ENCODE measurements around the gene HDAC10.

Gene HDAC10

GRCh38 chr22:50232481-50233151 is 18.4 kb downstream of the HDAC10 start:
- DNase-seq, result no peak

DNA sequence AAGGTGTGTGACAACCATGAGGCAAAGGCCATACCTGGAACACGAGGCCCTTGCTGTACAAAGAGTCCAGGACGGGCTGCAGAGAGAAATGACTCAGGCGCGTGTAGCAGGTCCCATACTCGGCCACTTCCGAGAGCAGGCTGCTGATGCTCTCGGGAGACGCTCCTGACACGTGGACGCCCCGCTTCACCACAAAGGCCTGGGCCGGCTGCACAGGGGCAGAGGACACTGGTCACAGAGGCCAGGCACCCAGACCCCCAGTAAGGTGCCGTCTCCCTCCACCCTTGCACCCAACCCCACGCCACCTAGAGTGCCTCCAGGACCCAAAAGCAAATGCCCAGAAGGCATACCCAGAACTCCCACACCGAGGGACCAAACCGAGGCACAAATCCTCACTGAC is 21.7 kb downstream of the HDAC10 start:
- DNase-seq, result no peak

DNA sequence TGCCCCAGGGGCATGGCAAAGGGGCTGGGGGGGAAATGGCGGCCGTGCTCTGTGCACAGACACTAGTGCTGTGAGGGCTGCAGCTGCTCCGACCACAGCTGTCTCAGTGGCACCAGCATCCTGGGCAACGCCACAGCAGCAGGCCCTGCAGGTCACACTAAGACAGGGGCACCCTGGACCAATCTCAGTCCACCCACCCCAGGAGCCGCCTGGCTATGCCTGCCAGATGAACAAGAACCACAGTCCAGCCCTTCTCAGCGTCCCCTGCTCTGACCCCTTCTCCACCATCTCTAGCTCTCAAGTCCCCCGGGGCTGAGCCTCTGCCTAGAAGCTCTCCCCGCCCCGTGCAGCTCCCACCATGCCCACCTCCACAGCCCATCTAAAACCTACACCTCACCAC is 22.7 kb downstream of the HDAC10 start:
- no peak for DNase-seq

- no peak for DNase-seq
Measured at GRCh38 chr22:50227579-50228215, 23.4 kb downstream of the HDAC10 start.

DNA sequence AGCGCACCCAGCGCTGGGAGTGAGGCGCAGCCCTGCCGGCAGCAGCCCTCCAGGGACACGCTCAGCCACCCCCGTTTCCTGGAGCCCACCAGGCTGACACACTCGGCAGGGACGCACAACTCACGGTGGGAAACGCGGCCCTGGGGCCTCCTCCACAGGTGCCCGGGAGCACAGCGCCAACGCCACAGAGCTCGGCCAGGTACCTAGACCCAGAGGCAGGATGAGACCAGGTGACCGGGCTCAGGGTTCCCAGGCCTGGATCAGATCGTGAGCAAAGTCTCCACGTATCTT is 24.2 kb downstream of the HDAC10 start:
- no peak for DNase-seq

DNA sequence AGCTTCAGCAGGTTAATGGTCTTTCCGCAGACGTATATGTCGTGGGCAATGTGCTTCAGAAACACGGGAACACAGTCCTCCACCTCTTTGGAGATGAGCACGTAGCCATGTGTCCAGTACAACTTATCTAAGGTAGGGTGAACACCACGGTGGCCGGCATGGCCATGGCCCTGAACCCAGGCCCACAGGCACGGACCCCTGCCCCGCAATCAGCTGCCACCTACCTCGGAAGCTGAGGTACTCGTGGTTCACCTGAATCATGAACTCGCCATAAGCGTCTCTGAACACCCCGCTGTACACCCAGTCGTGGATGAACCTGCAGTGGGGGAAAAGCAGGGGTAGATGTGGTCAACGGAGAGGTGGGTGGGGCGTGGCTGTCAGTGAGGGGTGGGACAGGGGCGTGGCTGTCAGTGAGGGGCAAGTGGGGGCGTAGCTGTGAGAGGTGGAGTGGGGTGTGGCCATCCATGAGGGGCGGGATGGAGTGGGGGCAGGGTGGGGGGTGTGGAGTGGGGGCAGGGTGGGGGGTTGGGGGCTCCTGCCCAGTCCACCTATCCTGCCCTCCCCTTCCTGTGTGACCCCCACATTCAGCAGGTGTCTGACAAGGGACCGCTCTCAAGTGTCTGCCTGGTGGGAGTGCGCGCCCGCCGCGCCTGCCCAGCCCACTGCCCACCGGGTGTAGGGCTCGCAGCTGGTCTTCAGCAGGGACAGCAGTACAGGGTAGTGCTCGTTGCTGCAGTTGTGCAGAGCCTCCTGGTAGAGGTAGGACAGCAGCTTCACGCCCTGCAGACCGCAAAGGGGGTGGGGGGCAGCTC is 24.8 kb downstream of the HDAC10 start:
- no peak for DNase-seq

- DNase-seq, result no peak
Measured at GRCh38 chr22:50225200-50225969, 25.7 kb downstream of the HDAC10 start.

GRCh38 chr22:50224071-50224470 is 27.0 kb downstream of the HDAC10 start:
- DNase-seq, result no peak

DNA sequence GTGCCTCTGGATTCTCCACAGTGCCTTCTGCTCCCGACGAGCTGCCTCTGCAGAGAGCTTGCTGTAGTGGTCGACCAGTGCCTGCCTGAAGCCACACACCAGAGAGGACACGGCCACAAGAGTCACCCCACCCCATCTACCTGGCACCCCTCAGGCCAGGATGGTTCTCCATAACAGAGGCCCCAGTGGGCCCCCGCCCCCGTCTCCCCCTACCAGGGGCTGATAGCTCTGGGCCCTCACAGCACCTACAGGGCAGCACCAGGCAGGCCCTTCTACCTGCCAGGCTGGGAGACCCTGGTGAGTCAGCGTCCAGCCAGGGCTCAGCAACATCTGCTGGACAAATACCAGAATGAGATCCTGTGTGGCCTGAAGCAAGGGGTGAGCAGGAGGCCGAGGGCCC is 28.6 kb downstream of the HDAC10 start:
- no peak for DNase-seq

DNA sequence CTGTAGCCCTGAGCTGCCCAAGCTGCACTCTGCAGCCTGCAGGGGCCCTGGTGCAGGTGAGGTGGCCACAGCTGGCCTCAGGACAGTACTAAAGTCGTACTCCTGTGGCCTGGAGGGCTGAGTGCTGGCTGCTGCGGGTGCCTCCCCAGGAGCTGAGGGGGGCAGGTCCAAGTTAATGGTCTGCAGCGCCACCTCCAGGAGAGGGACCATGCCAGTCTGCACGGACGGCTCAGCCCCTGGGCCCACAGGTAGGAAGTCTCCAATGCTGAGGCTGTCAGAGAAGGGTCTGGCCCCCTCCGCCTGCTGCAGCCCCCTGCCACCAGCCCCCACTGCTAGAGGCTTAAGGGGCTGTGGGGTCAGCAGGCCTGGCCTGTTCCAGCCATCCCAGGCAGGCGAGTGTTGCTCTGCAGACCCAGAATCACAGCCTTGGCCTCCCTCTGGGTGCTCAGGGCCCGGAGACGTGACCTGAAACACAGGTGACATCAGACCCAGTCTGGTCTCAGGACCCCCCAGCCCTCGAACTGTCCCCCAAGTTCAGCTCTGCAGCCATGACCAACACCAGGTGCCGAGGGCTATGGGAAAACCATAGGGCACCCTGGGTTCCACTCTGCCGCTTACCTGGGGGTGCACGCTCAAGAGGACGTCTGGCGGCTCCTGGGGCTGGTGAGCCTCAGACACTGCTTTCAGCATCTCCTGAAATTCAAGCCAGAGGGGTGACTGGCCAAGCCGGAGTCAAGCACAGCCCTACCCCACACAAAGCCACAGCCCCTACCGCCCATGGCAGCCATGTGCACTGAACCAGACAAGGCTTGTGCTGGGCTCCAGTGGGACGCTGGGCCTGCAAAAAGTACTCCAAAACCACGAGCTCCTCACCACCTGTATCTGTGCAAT is 29.4 kb downstream of the HDAC10 start:
- DNase-seq, result no peak

DNA sequence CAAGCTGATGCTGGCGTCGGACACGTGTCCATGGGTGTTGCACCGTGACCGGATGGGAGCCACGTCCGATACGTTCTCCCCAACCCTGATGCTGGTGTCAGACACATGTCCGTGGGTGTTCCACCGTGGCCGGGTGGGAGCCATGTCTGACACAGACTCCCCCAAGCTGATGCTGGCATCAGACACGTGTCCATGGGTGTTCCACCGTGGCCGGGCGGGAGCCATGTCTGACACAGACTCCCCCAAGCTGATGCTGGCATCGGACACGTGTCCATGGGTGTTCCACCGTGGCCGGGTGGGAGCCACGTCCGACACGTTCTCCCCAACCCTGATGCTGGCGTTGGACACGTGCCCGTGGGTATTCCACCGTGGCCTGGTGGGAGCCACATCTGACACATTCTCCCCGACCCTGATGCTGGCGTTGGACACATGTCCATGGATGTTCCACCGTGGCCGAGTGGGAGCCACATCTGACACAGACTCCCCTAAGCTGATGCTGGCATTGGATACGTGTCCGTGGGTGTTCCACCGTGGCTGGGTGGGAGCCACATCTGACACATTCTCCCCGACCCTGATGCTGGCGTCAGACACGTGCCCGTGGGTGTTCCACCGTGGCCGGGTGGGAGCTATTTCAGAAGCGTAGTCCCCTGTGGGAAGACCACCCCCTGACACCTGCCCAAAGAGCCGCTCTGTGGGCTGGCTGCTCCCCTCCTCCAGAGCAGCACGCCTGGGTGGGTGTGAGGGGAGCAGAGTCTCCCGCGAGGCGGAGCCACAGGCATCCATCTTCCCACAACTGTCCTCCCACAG is 30.3 kb downstream of the HDAC10 start:
- DNase-seq, result no peak

DNA sequence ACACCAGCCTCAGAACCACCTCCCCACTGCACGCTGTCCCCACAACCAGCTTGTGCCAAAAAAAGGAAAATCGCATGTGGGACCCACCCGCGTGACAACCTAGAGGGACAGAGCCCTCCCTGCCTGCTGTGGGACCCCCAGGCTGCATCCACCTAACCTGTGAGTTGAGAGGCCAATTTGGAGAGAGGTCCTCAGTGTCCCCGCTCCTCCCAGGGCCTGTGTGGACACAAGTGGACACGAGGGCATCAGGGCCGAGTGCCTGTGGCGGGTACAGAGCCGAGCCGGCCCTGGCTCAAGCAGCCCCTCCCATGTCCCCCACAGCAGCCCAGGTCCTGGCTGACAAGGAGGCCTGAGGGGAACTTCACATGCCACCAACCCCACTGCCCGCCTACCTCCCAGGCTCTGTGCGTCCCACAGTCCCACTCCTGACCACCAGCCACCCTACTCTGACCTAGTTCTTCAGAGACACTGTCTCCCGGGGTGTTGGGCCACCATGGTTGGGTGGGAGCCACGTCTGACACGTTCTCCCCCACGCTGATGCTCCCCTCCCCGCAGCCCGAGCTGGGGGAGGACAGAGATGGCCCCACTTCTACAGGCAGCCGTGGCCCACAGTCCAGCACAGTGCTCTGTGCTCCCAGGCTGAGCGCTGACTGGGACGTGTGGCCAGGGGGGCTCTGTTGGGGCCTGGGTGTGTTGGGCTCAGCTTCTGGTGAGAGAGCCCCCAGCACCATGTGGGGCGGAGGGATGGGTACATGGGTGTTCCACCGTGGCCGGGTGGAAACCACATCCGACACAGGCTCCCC is 31.1 kb downstream of the HDAC10 start:
- no peak for DNase-seq

- no peak for DNase-seq
Measured at GRCh38 chr22:50218996-50219727, 31.9 kb downstream of the HDAC10 start.

DNA sequence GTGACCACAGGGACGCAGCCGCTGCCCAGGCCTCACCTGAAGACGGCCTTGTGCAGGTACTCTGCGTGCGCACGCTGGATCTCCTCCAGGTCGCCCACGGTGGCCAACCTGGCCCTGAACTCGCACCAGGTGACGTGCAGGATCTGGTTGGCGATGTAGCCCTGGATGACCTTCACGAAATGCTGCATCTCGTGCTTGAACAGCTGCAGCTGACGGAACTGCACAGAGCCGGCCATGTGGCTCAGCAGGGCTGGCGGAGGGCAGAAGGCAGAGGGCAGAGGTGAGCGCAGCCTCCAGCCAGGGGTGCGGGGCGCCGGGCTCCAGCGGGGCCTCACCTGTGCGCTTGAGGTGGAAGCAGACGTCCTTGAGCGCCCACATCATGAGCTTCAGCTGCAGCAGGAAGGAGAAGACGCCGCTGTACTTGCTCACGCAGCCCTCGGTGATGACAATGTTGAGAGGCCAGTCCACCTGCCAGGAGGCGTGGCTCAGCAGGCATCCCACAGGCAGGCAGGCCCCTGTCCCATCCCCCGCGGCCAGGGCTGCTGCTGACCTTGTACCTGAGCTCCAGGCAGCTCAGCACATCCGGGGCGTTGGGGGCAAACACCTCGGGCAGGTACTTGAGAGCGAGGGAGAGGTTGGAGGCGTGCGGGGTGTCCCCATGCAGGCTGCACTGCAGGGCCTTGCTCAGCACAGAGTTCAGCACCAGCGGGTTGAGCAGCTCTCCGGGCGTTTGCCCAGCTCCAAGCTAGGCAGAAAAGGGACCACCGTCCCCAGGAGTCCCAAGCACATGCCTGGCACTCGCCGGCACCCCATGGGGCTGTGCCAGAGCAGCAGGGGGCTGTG is 32.7 kb downstream of the HDAC10 start:
- DNase-seq, result peak; percentile 45

DNA sequence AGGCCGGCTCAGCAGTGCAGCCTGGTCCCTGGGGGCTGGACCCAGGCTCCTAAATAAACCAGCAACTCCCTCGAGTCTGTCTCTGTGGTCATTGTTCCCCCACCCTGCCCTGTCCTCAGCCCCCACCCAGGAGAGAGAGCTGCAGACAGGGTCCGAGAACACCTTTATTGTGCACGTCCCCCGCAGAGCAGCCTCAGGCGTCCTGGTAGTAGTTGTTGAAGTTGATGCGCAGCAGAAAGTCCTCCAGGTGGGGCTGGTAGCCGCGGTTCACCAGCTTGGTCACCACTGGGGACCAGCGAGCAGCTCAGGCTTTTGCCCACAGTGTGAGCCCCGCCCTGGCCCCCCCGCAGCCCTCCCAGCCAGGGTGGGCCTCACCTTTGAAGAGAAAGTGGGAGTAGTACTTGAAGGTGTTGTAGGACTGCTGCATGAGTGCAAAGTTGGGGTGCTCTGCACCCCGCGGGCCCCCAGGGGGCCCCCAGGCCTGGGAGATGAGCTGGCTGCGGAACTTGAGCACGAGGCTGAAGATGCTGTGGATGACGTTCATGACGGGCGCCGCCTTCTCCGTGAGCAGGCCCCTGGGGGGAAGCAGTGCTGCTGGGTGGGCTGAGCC is 33.4 kb downstream of the HDAC10 start:
- DNase-seq, result no peak

GRCh38 chr22:50216684-50217520 is 34.2 kb downstream of the HDAC10 start:
- no peak for DNase-seq

GRCh38 chr22:50216055-50216683 is 34.9 kb downstream of the HDAC10 start:
- DNase-seq, result no peak
